Neutrophil (primary cell): Measurements from ENCODE around the gene TTC12.

Experiments used
- H3K27ac ChIP-seq: fragments of 200-600 bp; sonication (generic); 2 replicates; pipeline ENCODE4 v1.5.1; 2016; ENCODE audit warnings: mild to moderate bottlenecking, moderate library complexity
- H3K27me3 ChIP-seq: fragments of 200-600 bp; sonication (generic); 2 replicates; pipeline ENCODE4 v1.6.0; 2016; ENCODE audit warnings: mild to moderate bottlenecking
- H3K36me3 ChIP-seq: fragments of 200-600 bp; sonication (generic); 2 replicates; pipeline ENCODE4 v1.5.1; 2017
- H3K4me1 ChIP-seq, 2 experiments: fragments of 200-600 bp in 1 of 2; sonication (generic) in 1 of 2; 1 replicate in 1 of 2; 2 replicates in 1 of 2; pipeline versions ENCODE4 v1.5.1 to v1.6.1; 2013 to 2016; ENCODE audit warnings: low read depth in 1 of 2, low read length in 1 of 2, mild to moderate bottlenecking in 1 of 2, moderate library complexity in 1 of 2; ENCODE audit not compliant: control insufficient read depth in 1 of 2, insufficient read depth in 1 of 2
- H3K4me3 ChIP-seq, 2 experiments: fragments of 200-600 bp in 1 of 2; sonication (generic) in 1 of 2; 1 replicate in 1 of 2; 2 replicates in 1 of 2; pipeline ENCODE4 v1.5.1; 2013 to 2016; ENCODE audit warnings: low read depth in 1 of 2, low read length in 1 of 2, mild to moderate bottlenecking in 1 of 2, moderate library complexity in 1 of 2
- H3K9me3 ChIP-seq: fragments of 200-600 bp; sonication (generic); 2 replicates; pipeline ENCODE4 v1.5.1; 2016
- CTCF ChIP-seq: fragments of 200-600 bp; sonication (generic); IDR thresholded peaks from 2 replicates; pipeline ENCODE4 v1.5.1; 2016; ENCODE audit warnings: antibody characterized with exemption

The TTC12 gene

GRCh38 chr11:113375402-113375801, 61.0 kb downstream of the TTC12 start:
- Histone ChIP-seq H3K4me1 (no peaks in the 10 kb centered on the region), H3K27ac (no peak overlapping the region)

GRCh38 chr11:113376156-113376555, 61.8 kb downstream of the TTC12 start:
- H3K9me3 ChIP-seq, result no peaks in the 10 kb centered on the region
- no peak overlapping the region for H3K27ac ChIP-seq
- H3K36me3 ChIP-seq, result no peaks in the 10 kb centered on the region
- peaks cover 13% of the 10 kb centered on the region for H3K27me3 ChIP-seq
- no peaks in the 10 kb centered on the region for H3K4me1 ChIP-seq
- no peak overlapping the region for H3K4me3 ChIP-seq
- TF ChIP-seq CTCF, result no peak

More at GRCh38 chr11:113375402-113375801, 61.0 kb downstream of the TTC12 start:
- Histone ChIP-seq H3K27me3 (peaks cover 13% of the 10 kb centered on the region), H3K4me3 (no peak overlapping the region), H3K36me3 (no peaks in the 10 kb centered on the region), H3K9me3 (no peaks in the 10 kb centered on the region)
- no peak for TF ChIP-seq CTCF

- H3K27me3 ChIP-seq, result peaks cover 13% of the 10 kb centered on the region
- H3K9me3 ChIP-seq, result no peaks in the 10 kb centered on the region
- TF ChIP-seq CTCF, result no peak
- no peak overlapping the region for H3K27ac ChIP-seq
- no peaks in the 10 kb centered on the region for H3K4me1 ChIP-seq
- no peaks in the 10 kb centered on the region for H3K36me3 ChIP-seq
- no peak overlapping the region for H3K4me3 ChIP-seq
Measured at GRCh38 chr11:113377681-113378412, 63.5 kb downstream of the TTC12 start.

GRCh38 chr11:113378692-113379091, 64.3 kb downstream of the TTC12 start:
- peaks cover 13% of the 10 kb centered on the region for H3K27me3 ChIP-seq
- H3K27ac ChIP-seq, result no peak overlapping the region
- H3K4me1 ChIP-seq, result no peaks in the 10 kb centered on the region
- no peak overlapping the region for H3K4me3 ChIP-seq
- no peak for TF ChIP-seq CTCF
- no peaks in the 10 kb centered on the region for H3K9me3 ChIP-seq
- no peaks in the 10 kb centered on the region for H3K36me3 ChIP-seq

- TF ChIP-seq CTCF, result no peak
- no peak overlapping the region for H3K4me3 ChIP-seq
- H3K36me3 ChIP-seq, result no peaks in the 10 kb centered on the region
- H3K27me3 ChIP-seq, result peaks cover 34% of the 10 kb centered on the region
- H3K4me1 ChIP-seq, result no peaks in the 10 kb centered on the region
- H3K27ac ChIP-seq, result no peak overlapping the region
- no peaks in the 10 kb centered on the region for H3K9me3 ChIP-seq
Measured at GRCh38 chr11:113382121-113382520, 67.7 kb downstream of the TTC12 start.
